HEK293T (cell line): ENCODE data around the gene ARHGEF16.

Source experiments
- CTCF ChIA-PET: fragments of 350-600 bp; formaldehyde crosslinking; extraction: SDS; loops from one replicate; lab custom pipeline; 2021; ENCODE audit warnings: antibody characterized with exemption, inconsistent platforms; lab: Yijun Ruan, JAX
- POLR2A ChIA-PET: fragments of 350-600 bp; formaldehyde crosslinking; extraction: SDS; loops from one replicate; lab custom pipeline; 2020; ENCODE audit warnings: antibody characterized with exemption, inconsistent platforms; lab: Yijun Ruan, JAX
- DNase-seq: peaks from one replicate; pipeline ENCODE4 v3.0.0; 2012; ENCODE audit warnings: mixed read lengths; ENCODE audit errors: extremely low spot score
- ARNT ChIP-seq: fragments of 450-650 bp; IDR thresholded peaks from 2 replicates; pipeline ENCODE4 v1.6.1; 2017; ENCODE audit warnings: mild to moderate bottlenecking
- BHLHE40 ChIP-seq: fragments of 450-650 bp; IDR thresholded peaks from 2 replicates; pipeline ENCODE4 v1.6.1; 2016; ENCODE audit warnings: mild to moderate bottlenecking, moderate library complexity, borderline replicate concordance
- CTBP1 ChIP-seq: fragments of 450-650 bp; IDR thresholded peaks from 2 replicates; pipeline ENCODE4 v1.6.1; 2016; ENCODE audit warnings: borderline replicate concordance
- ELF4 ChIP-seq: fragments of 450-650 bp; IDR thresholded peaks from 2 replicates; pipeline ENCODE4 v1.6.1; 2017; ENCODE audit warnings: antibody characterized with exemption
- FOXA1 ChIP-seq: fragments of 450-650 bp; IDR thresholded peaks from 2 replicates; pipeline ENCODE4 v1.6.1; 2016; ENCODE audit warnings: mild to moderate bottlenecking
- FOXK2 ChIP-seq: fragments of 450-650 bp; IDR thresholded peaks from 2 replicates; pipeline ENCODE4 v1.6.1; 2016; ENCODE audit warnings: mild to moderate bottlenecking
- FOXM1 ChIP-seq: fragments of 450-650 bp; IDR thresholded peaks from 2 replicates; pipeline ENCODE4 v1.6.1; 2017; ENCODE audit warnings: mild to moderate bottlenecking, borderline replicate concordance
- HDGF ChIP-seq: fragments of 450-650 bp; IDR thresholded peaks from 2 replicates; pipeline ENCODE4 v1.6.1; 2017; ENCODE audit warnings: antibody characterized with exemption, borderline replicate concordance
- L3MBTL2 ChIP-seq: fragments of 450-650 bp; conservative IDR thresholded peaks from 2 replicates; pipeline ENCODE4 v1.6.1; 2016; ENCODE audit warnings: mild to moderate bottlenecking
- LEF1 ChIP-seq: fragments of 450-650 bp; IDR thresholded peaks from 2 replicates; pipeline ENCODE4 v1.6.1; 2017; ENCODE audit warnings: mild to moderate bottlenecking, borderline replicate concordance
- NFRKB ChIP-seq: fragments of 450-650 bp; IDR thresholded peaks from 2 replicates; pipeline ENCODE4 v1.6.1; 2016; ENCODE audit warnings: mild to moderate bottlenecking, moderate library complexity
- PKNOX1 ChIP-seq: fragments of 450-650 bp; IDR thresholded peaks from 2 replicates; pipeline ENCODE4 v1.6.1; 2016
- SP1 ChIP-seq: fragments of 450-650 bp; IDR thresholded peaks from 2 replicates; pipeline ENCODE4 v1.6.1; 2017
- SUZ12 ChIP-seq: fragments of 450-650 bp; IDR thresholded peaks from 2 replicates; pipeline ENCODE4 v1.6.1; 2016; ENCODE audit warnings: mild to moderate bottlenecking
- TARDBP ChIP-seq: fragments of 450-650 bp; IDR thresholded peaks from 2 replicates; pipeline ENCODE4 v1.6.1; 2016
- ZNF384 ChIP-seq: fragments of 450-650 bp; IDR thresholded peaks from 2 replicates; pipeline ENCODE4 v1.6.1; 2016

ARHGEF16 gene

DNA sequence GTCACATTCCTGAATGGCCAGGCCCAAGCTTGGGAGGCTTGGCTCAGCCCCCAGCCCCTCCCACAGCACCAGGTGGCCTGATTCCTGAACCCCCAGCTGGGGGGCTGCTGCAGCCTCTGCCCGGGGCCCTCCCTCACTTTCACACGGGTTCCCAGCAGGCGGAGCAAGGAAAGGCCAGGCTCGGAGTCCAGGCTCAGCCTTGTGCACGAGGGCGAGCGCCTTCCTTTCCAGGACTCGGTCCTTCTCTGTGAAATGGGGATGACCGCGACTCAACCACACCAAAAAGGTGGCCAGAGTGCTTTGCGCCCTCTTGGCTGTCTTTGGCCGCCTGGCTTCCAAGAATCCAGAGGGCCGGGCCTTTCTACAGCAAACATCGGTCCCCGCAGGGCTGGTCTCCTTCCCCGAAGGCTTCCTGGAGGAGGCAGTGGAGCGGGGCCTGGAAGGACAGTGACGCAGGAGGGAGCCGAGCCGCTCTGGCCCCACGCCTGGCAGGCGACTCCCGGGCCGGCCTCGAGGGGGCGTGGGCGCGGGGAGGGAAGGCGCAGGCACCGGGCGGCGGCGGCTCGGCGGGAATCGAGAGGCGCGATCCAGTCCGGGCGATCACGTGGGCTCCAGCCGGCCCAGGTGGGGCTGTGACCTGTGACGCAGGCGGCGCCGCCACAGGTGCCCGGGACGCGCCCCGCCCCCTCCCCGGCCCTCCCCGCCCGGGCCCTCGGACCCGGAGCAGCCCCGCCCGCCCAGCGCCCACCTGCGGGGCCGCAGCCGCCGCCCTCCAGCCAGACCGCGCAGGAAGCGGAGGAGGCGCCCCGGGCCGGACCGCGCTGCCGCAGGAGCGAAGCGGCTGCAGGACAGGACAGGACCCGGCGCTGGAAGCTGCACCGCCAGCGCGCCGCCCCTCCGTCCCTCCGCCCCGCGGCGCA lies at the start of gene ARHGEF16:
ARHGEF16 (plus strand) TSS at position 775 of the 920 bp plus-strand sequence. CDS start 8,420 bp downstream, outside the sequence.
- peak; percentile 79 for DNase-seq
- TF ChIP-seq FOXM1 = no peak
- no peak for TF ChIP-seq HDGF
- no peak for TF ChIP-seq BHLHE40
- TF ChIP-seq ARNT = no peak
- no peak for TF ChIP-seq FOXK2
- ChIA-PET POLR2A (no interaction called here), CTCF (interaction anchor here (0.6 to 2.2 kb wide), 17 partner anchors 9 to 467 kb away, joined by 3 to 26 read pairs (median 7); no protein-coding TSS in a partner anchor)

- no peak for TF ChIP-seq ELF4
- TF ChIP-seq FOXM1 = no peak
- TF ChIP-seq ARNT = no peak
- TF ChIP-seq L3MBTL2 = no peak
- TF ChIP-seq HDGF = no peak
- CTCF ChIA-PET = no interaction called here
- no peak for DNase-seq
- POLR2A ChIA-PET = interaction anchor here (1.7 kb wide), 1 partner anchor 13 kb away, joined by 3 read pairs; no protein-coding TSS in a partner anchor
Observed at GRCh38 chr1:3404801-3405200, 49.7 kb upstream of the ARHGEF16 start.

DNA sequence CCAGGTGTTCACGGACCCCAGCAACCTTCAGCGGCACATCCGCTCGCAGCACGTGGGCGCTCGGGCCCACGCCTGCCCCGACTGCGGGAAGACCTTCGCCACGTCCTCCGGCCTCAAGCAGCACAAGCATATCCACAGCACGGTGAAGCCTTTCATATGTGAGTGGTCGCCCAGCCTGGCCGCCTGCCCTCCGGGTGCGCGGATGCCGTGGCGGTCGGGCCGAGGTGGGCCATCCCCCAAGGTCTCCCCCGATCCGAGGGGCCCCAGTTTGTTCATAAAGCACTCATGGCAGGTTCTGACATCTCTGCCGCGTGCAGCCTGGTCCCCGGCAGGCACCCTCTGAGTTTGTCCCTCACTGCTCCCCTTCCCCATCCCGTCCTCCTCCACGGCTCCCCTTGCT lies 49.0 kb upstream of the ARHGEF16 start:
- CTCF ChIA-PET = no interaction called here
- POLR2A ChIA-PET = interaction anchor here (1.7 kb wide), 1 partner anchor 11 kb away, joined by 5 read pairs; no protein-coding TSS in a partner anchor
- no peak for TF ChIP-seq CTBP1
- no peak for TF ChIP-seq FOXA1
- TF ChIP-seq PKNOX1 = no peak
- no peak for TF ChIP-seq TARDBP
- no peak for TF ChIP-seq L3MBTL2
- DNase-seq = no peak

- ChIA-PET CTCF (interaction anchor here (1.0 kb wide), 1 partner anchor 10 kb away, joined by 6 read pairs; no protein-coding TSS in a partner anchor), POLR2A (interaction anchor here (1.0 to 1.7 kb wide), 2 partner anchors 11 to 13 kb away, joined by 3 to 5 read pairs; no protein-coding TSS in a partner anchor)
- no peak for DNase-seq
- no peak for TF ChIP-seq ZNF384
- TF ChIP-seq LEF1 = no peak
- no peak for TF ChIP-seq HDGF
- no peak for TF ChIP-seq NFRKB
- TF ChIP-seq L3MBTL2 = no peak
- TF ChIP-seq FOXK2 = no peak
- no peak for TF ChIP-seq FOXA1
- no peak for TF ChIP-seq BHLHE40
- no peak for TF ChIP-seq SP1
- TF ChIP-seq ARNT = no peak
- TF ChIP-seq CTBP1 = no peak
- TF ChIP-seq SUZ12 = no peak
- no peak for TF ChIP-seq ELF4
- no peak for TF ChIP-seq TARDBP
- TF ChIP-seq PKNOX1 = no peak
- no peak for TF ChIP-seq FOXM1
Observed at GRCh38 chr1:3405974-3406867, 48.2 kb upstream of the ARHGEF16 start.

DNA sequence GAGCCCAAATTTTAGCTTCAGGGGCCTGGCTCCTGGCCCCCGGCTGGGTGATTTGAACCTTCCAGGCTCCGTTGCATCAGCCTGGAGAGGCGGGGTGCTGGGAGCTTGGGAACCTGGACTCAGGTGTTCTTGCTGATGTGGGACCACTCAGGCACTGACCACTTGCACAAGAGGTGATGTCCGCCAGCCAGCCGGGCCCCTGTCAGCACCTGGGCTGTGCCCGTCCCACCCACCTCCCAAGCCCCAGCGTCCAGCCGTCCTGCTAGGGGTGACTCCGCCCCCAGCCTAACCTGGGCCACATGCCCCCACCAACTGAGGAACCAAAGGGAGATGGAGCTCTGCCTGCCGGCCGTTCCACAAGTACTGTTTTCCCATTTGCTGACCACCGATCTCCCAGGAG lies 47.4 kb upstream of the ARHGEF16 start:
- no peak for DNase-seq
- no peak for TF ChIP-seq PKNOX1
- no peak for TF ChIP-seq ELF4
- no peak for TF ChIP-seq FOXA1
- no peak for TF ChIP-seq NFRKB
- TF ChIP-seq ARNT = no peak
- no peak for TF ChIP-seq SP1
- no peak for TF ChIP-seq CTBP1
- no peak for TF ChIP-seq HDGF
- TF ChIP-seq FOXK2 = no peak
- no peak for TF ChIP-seq LEF1
- TF ChIP-seq TARDBP = no peak
- no peak for TF ChIP-seq FOXM1
- TF ChIP-seq SUZ12 = no peak
- no peak for TF ChIP-seq L3MBTL2
- no peak for TF ChIP-seq BHLHE40
- ChIA-PET CTCF (interaction anchor here (1.0 kb wide), 1 partner anchor 9 kb away, joined by 6 read pairs; no protein-coding TSS in a partner anchor), POLR2A (interaction anchor here (1.0 to 1.7 kb wide), 2 partner anchors 10 to 14 kb away, joined by 3 to 5 read pairs; no protein-coding TSS in a partner anchor)
